Brain microvascular endothelial cell (primary cell): ENCODE results near the gene ANKAR.
A peak's percentile ranks its signal among the peaks of the same experiment; 100 is the strongest.

Experiments
- DNase-seq: peaks from one replicate; pipeline ENCODE4 v3.0.0-alpha.2; 2020
- H3K27ac ChIP-seq: fragments of 250-450 bp; sonication (Bioruptor Pico); 2 replicates; pipeline ENCODE4 v1.5.1; 2020; ENCODE audit warnings: mild to moderate bottlenecking, moderate library complexity
- H3K27me3 ChIP-seq: fragments of 250-450 bp; sonication (Bioruptor Pico); replicated peaks from 2 replicates; pipeline ENCODE4 v1.5.1; 2020; ENCODE audit warnings: mild to moderate bottlenecking
- H3K36me3 ChIP-seq: fragments of 250-450 bp; sonication (Bioruptor Pico); replicated peaks from 2 replicates; pipeline ENCODE4 v1.5.1; 2020; ENCODE audit warnings: mild to moderate bottlenecking
- H3K4me3 ChIP-seq: 2 replicates; pipeline ENCODE4 v1.5.1; 2011; ENCODE audit warnings: low read depth, mild to moderate bottlenecking, control low read depth, low read length, moderate library complexity
- CTCF ChIP-seq: IDR thresholded peaks from 2 replicates; pipeline ENCODE4 v1.5.1; 2011; ENCODE audit warnings: low read depth, mild to moderate bottlenecking, moderate library complexity, low read length, control low read depth, inconsistent platforms; ENCODE audit errors: missing control alignments
- in situ Hi-C: cut with HindIII; loops from 2 replicates; pipeline ENCODE4 v1.10.0; 2017; ENCODE audit warnings: low sequenced_read_pairs, low pct_ligation_motif_present

The ANKAR gene

GRCh38 chr2:189674374-189675112, at the start of gene ANKAR:
TSS of gene ANKAR (plus strand) at chr2:189674670. CDS start at chr2:189676491, 1,821 bp downstream.
- Histone ChIP-seq H3K36me3 (peaks cover 2% of the 10 kb centered on the region), H3K27ac (peak within 1 kb of the TSS; percentile 67), H3K27me3 (no peaks in the 10 kb centered on the region), H3K4me3 (peak within 1 kb of the TSS; percentile 79)
- peak; percentile 68 for TF ChIP-seq CTCF
- in situ Hi-C loops = no loop called here
- DNase-seq = peak; percentile 81

- Histone ChIP-seq H3K27ac (no peak overlapping the region), H3K4me3 (no peak overlapping the region), H3K36me3 (no peaks in the 10 kb centered on the region), H3K27me3 (no peaks in the 10 kb centered on the region)
- DNase-seq = no peak
- TF ChIP-seq CTCF = no peak
- in situ Hi-C loops = loop anchor here (25.0 kb wide), 1 partner anchor 163 kb away; no protein-coding TSS in a partner anchor
Observed at GRCh38 chr2:189625636-189626035, 48.8 kb upstream of the ANKAR start.

DNA sequence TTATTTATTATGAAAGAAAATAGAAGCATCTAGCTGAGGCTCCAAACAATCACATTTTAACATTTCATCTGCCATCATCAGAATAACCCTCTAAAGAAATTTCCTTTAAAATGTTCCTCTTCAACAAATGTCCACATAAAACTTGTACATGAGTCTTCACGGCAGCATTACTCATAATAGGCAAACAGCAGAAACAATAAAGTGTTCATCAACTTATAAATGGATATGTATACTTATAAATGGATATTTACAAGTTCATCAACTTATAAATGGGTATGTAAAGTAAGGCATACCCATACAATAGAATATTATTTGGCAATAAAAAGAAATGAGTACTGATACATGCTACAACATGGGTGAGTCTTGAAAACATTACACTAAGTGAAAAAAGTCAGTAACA, 46.7 kb upstream of the ANKAR start:
- Histone ChIP-seq H3K27ac (no peak overlapping the region), H3K27me3 (no peaks in the 10 kb centered on the region), H3K4me3 (no peak overlapping the region), H3K36me3 (no peaks in the 10 kb centered on the region)
- in situ Hi-C loops = loop anchor here (25.0 kb wide), 1 partner anchor 165 kb away; no protein-coding TSS in a partner anchor
- no peak for TF ChIP-seq CTCF
- no peak for DNase-seq

DNA sequence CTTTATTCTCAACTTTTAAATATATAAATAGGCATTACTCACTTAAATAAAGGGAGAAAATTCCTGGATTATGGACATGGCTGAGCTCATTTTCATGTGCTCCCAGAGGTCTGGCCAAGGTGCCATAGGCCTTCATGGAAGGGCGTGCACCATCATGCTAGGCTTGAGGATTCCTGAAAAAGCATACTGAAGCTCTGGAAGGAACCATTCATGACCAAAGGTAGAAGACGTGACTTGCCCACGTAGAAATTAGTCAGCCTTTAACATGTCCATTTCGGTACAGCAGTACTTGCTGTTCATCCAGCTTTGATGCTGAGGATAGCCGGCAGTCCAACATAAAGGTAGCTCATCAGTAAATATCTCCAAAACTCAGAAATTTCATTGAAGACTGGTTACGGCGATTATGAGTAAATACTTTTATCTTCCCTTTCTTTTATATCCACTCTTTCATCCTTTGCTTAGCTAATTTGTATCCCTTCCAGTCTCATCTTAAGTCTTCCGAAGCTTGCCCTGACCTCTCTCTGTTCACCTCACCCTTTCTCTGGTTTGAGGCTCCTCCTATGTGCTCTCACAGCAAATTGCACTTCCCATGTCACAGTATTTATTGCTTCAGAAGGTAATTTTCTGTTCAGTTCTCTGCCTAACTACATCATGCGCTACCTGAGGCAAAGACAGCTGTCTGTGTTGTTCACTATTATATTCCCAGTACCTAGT, 45.5 kb upstream of the ANKAR start:
- Histone ChIP-seq H3K4me3 (no peak overlapping the region), H3K27me3 (no peaks in the 10 kb centered on the region), H3K36me3 (no peaks in the 10 kb centered on the region), H3K27ac (peak overlapping the region; percentile 20)
- TF ChIP-seq CTCF = no peak
- in situ Hi-C loops = loop anchor here (25.0 kb wide), 1 partner anchor 167 kb away; no protein-coding TSS in a partner anchor
- DNase-seq = no peak

GRCh38 chr2:189629531-189630453, 44.7 kb upstream of the ANKAR start:
- in situ Hi-C loops = loop anchor here (25.0 kb wide), 1 partner anchor 167 kb away; no protein-coding TSS in a partner anchor
- no peak for DNase-seq
- no peak for TF ChIP-seq CTCF
- Histone ChIP-seq H3K27ac (peak overlapping the region; percentile 20), H3K4me3 (no peak overlapping the region), H3K36me3 (no peaks in the 10 kb centered on the region), H3K27me3 (no peaks in the 10 kb centered on the region)
